NCI-H69 (cell line): Measurements from ENCODE around the gene PLIN1.

Experiments
- DNase-seq: peaks from one replicate; lab custom pipeline; 2025; lab: John Stamatoyannopoulos, UW

PLIN1 gene

DNA sequence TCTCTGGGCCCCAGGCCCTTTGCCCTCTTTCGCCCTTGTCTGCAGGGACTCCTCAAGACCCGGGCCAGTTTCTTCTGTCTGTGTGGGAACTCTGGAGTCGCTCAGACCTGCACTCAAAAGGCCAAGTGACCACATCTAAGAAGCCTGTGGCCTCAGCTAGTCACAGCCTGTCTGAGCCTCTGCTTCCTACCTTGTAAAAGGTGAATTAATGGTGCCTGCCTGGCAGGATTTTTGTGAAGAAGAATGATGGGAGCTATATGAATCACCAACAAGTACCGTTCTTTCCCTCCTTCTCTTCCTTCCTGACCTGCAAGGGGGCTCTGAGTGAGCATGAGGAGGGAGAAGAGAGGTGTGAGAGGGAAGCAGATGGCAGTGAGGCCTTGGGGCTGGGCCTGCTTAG, 7.5 kb downstream of the PLIN1 start:
- no peak for DNase-seq

DNA sequence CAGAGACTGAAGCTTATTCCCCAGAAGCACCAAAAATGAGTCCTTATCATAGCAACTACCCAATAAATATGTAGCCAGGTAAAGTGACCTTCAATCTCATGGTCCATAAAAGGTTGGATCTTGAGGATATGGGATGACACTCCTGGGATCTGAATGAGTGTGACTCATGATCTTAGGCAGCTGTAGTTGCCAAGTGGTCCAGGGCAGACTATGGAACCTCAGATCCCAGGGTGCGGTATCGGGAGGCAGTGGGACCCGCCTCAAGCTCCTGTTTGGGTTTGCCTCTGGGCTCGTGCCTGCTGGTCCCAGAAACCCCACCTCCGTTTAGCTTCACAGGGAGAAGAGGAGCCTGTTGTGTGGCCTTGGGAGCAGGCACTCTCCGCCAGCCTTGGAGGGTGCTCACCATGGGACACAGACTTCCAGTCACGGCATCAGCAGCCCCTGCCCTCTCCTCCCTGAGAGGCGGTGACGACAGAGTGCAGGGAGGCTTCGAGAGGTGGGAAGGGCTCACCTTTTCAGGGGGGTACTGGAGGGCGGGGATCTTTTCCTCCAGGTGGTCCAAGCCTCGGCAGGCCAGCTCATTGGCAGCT, 8.1 kb downstream of the PLIN1 start:
- DNase-seq = no peak

DNA sequence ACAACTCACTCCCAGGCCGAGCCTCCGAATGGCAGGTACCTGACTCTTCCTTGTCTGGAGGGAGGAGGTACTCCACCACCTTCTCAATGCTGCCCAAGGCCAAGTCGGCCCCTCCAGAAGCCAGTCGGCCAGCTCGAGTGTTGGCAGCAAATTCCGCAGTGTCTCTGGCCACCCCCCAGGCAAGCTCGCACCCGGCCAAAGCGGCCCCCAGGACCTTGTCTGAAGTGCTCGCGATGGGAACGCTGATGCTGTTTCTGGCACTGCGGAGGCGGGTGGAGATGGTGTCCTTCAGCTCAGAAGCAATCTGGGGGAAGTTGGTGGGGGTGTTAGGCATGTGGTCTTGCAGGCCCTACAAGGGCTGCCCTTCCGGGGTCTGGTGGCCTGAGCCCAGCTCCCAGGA, 9.2 kb downstream of the PLIN1 start:
- no peak for DNase-seq

DNA sequence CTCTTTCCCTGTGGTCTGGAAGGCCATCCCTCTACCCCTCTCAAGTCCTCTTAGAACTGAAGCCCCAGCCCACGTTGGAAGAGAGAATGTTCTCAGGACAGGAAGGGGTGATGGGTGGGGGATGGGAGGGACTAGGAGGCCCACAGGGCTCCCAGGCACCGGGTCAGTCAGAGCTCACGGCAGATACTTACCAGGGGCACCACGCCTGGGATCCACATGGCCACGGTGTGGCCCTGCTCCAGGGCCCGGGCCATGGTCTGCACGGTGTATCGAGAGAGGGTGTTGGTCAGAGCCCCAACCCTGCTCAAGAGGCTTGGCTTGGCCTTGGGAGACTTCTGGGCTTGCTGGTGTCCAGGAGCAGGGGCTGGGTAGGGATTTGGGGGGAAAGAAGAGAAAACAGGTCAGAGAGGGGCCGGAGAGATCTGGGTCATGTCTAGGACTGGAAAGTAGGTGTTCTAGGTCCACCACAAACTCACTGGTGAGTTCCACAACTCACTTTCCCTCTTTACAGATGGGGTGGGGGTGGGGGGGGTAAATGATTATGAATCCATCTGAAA, 9.8 kb downstream of the PLIN1 start:
- no peak for DNase-seq

DNA sequence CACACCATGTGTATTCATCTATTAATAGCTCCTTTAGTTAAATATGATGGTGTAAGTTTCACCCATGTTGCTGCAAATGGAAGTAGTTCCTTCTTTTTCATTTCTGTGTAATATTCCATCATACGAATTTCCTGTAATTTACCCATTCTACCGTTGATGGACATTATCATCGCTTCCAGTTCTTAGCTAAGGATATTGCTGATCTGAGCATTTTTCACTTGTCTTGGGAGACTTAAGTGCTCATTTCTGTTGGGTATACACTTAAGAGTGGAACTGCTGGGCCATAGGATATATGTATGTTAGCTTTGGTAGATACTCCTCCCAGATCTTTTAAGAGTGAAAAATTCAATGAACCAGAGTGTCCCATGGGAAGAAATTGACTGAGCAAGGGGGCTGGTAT, 11.0 kb downstream of the PLIN1 start:
- DNase-seq = no peak

DNA sequence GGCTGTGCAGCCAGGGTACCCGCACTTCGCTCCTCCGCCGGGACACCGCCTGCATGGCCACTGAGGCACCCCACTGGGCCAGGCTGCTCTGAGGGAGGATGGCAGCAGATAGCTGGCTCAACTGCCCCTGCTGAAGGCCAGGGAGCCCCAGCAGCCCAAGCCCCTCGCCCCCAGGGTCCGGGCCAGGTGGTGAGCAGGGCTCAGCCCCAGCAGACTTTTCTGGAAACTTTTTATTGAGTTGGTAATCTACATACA, 11.5 kb downstream of the PLIN1 start:
- DNase-seq = no peak

DNA sequence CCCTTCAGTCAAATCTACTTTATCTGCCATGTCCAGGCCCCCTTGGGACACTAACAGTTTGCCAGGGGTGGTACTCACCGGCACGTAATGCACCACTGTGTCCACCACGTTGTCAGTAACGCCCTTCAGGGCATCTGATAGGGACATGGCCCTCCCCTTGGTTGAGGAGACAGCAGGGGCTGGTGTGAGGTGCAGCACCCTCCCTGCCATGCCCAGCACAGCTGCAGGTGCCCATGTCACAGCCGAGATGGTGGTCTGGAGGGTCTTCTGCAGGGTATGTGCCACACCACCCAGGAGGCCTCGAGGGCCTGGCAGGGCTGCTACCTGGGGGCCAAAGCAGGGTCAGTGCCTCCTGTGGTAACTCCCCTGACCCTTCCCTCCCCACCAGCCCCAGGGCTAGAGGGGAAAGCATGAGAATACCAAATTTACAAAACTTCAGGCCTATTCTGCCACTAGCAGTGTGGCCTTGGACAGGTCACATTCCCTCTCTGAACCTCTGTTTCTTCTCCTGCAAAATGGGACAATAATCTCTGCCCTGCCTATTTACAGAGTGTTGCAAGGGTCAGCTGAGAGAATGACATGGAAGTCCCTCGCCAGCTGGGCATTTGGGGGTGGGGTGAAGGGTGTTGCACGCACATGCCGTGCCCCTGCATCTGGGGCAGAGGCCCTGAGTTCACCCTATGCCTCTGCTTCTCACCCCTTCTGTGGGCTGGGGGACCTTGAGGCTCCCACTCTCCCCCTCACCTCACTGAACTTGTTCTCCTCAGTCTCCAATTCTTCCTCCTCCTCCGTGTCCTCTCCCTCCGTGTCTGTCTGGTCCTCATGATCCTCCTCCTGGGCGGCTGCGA, 12.1 kb downstream of the PLIN1 start:
- no peak for DNase-seq

DNA sequence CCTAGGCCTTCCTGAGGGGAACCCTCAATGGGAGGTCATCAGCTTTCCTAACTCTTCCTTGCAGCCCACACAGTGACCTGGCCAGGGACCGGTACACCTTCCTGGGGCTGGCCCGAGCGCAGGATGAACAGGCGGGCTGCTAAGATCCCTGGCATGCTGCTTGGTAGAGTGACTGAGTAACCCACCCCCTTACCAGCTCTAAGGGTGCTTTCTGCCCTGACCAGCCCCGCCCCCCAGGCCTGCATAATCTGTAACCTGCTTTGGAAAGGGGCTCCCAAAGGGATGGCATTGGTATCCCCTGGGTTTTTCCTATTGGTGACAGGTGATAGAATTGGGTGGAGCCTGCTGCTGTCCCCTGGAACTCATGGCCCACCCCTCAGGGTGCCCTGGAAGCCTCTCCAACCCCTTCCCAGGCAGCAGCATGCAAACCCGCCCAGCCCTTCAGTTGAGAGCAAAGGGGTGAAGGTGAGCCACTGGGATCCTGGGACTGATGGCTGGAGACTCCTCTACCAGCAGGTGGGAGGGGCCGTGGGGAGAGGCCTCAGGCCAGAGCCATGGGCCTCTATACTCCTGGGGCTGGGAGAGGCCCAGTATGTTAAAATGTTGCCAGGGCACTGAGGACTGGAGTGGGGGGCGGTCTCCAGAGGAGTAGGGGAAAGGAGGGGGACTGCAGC, 12.8 kb downstream of the PLIN1 start:
- no peak for DNase-seq

DNA sequence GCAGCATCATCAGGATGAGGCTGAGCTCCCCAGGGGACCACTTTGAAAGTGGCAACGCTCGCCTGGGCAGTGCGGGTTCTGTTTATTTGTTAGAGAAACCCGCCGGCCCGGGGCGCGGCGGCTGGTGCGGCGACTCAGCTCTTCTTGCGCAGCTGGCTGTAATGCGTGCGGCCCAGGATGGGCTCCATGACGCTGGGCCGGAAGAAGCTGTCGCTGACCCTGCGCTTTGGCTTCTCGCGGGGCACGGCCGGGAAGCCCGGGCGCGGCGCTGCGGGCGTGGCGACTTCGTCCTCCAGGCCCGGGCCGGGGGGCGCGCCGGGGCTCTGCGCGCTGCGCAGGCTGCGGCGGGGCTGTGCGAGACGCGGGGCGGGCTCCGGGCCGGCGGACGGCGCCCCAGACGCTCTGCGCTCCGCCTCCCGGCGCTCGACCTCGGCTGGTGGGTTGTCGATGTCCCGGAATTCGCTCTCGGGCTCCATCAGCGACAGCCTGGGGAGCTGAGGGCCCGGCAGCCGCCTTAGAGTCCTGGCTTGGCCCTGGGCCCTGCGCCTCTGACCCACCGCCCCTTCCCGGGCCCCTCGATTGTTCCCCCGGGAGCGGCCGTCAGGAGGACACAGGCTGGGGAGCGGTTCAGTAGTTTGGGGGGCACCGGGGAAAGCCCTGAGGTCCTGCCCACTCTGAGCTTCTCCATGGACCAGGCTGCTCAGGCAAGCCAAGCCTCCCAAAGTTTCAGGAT, 13.6 kb downstream of the PLIN1 start:
- peak; percentile 47 for DNase-seq

DNA sequence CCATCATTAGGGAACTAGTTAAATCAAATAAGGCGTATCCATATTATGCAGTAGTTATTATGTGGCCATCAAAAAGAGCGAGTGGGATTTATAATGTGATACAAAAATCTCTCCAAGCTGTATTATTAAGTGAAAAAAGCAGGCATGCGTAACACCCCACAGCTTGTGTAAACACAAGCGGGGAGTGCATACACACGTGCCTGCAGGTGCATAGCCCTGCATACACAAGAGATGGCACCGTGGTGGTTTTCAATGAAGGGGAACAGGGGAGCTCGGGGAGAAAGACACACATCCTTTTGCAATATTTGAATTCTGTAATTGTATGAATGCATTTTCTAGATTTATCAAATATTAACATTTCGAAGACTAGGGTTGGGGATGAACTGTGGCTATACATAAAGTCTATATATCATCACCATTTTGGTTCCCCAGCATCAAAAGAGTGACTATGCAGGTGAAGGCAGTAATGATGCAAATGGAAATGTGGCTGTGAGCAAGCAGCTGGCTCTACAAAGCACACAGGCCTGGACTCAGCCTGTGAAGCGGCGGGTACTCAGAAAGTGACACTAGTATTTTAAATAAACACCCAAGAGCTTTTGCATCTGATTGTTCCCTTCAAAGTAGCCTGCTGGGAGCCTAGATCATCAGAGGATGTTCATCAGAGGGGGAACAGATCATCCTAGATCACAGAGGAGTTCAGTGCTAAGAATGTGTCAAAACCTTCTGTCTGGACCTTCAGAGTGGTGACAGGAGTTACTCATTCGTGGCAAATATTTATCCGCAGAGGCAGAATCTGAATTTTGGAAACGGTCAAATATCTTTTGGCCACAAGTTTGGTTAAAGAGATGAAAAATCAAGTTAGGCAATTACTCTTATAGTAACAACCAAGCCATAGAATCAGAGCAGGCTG, 14.5 kb downstream of the PLIN1 start:
- DNase-seq = peak; percentile 74

DNA sequence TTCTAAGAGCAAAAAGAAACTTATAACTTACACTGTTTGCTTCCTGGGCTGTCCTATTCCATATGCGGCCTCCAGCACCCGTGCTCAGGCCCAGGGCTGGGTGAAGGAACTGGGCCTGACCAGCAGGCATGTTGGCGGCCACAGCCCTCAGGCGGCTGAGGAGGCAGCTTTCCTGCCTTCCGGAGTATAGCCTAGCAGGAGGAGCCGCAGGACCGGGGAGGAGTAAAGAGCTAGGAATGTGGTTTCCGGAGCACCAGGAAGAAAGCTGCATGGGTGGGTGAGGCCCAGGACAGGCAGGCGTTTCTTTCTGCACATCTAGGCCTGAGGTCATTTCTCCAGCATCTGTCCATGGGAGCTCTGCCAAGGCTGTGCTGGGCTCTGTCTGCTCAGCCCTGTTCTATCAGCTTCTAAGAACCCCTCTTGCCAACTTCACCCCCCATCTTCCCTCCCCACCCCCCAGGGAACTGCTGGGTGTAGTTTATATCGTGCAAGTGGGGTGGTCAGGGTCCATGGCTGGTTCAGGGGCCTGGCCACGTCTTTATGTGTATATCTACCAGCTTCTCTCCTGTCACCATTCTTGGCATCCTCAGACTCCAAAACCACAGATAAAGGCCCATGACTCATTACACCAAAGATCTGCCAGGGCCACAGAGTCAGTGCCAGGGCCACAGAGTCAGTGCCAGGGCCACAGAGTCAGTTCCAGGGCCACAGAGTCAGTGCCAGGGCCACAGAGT, 16.1 kb downstream of the PLIN1 start:
- DNase-seq = no peak

DNA sequence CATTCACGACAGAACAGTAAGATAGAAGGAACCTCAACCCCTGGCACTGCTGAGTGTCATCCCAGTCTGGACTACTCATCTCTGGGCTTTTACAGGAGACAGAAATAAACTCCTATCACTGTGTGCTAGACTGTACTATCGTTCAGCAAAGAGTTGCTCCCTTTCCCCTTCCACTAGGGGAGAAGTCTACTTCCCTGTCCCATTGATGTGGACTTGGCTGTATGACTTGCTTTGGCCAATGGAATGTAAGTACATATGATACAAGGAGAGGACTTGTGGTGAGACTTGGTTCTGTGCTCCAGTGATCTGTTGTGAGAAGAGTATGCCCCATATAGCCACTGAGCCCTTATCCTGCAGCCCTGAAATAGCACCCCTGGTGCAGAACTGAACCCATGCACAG, 18.6 kb downstream of the PLIN1 start:
- no peak for DNase-seq

DNA sequence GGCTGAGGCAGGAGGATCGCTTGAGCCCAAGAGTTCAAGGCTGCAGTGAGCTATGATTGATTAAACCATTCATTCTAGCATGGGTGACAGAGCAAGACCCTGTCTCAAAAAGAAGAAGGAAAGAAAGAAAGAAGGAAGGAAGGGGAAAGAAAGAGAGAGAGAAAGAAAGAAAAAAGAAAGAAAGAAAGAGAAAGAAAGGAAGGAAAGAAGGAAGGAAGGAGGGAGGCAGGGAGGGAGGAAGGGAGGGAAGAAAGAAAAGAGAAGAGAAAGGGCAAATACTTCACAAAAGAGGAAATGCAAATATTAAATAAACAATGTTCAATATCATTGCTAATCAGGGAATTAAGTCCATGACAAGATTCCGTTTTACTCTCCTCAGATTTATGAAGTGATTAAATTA, 19.9 kb downstream of the PLIN1 start:
- no peak for DNase-seq

DNA sequence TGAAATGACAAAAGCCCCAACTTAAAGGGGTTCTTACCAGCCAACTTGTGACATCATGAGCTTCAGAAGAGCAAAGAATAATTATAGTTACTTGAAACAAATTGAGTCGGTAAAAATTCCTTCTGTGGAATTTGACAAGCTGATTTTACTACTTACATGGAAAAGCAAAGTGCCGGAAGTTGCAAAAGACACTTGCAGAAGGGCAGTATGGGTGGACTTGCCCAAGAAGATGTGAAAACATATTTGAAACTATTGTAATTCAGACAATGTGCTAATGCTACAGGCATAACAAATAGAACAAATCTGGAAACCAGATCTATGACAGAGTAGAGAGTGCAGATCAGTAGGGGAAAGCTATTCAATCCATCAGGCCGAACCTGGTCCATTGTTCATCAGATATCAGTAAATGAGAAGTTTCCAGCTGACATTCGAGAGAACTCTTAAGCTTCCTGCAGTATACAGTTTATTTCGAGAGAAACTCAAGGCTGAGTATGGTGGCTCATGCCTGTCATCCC, 21.4 kb downstream of the PLIN1 start:
- DNase-seq = no peak

DNA sequence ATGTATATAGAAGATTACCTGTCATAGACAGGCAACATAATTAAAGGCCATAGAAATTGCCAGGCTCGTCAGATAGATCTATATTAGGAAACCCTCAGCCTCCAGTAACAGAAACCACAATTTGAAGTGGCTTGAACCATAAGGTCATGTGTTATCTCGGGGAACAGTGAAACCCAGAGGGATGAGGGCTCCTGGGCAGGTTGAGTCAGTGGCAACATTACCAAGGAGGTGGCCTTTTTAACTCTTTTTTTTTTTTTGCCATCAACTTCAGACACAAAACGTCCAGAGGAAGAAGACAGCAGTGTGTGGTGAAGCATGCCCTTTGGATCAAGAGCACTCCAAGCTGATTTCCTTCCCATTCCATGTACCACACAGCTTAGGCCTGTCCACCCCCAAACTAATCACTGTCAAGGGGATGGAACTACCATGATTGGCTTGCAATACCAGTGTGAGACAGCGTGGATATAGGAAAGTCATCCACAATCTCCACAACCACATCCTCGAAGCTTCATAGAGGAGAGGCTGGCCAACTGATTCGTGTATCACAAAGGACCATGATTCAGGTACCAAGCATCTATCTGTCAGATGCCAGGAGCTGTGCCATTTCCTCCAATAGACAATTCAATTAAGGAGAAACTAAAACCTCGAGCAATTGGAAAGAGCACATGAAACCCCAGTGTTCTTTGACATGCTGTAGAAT, 22.9 kb downstream of the PLIN1 start:
- DNase-seq = no peak

DNA sequence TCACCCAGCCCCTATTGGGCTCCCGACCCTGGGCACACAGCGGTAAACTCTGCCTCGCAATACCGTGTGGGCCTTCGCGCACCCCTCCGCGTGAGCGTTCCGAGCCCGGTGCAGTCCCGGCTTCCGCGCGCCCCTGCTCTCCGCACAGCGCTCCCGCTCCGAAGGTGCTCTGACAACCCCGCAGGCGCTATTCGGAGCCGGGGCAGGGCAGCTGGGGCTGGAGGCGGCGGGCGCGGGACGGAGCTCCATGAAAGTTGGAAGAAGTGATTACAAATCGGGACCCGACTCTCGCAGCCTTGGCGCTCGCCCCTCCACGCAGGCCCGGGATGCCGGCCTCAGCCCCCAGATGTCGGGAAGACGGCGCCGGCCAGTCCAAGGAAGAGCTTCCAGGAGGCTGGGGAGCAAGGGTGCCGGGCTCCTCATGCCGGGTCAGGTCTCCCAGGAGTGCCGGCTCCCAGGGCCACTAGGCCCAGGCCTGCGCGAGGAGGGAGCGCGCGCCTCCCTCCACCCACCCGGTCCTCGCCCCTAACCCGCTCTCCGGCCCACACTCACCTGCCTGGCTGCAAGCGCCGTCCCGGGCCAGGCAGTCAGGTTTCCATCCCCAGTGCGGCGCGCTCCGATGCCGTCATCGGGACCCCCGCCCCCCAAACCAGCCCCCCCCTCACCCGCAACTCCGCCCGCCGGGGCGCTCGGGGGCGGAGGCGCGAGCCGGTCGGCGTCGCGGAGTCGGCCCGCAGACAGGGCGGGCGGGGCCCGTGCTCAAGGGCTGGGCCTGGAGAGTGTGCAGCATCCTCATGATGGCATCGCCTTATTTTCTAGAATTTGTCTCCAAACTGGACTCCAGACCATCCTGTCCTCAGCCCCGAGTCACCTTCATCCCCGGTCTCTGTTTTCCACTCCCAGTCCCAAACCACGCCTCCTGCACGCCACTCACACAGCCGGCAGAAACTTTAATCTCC, 24.0 kb downstream of the PLIN1 start, which contains the start of gene KIF7:
TSS of gene KIF7 (minus strand) at position 621 of the 959 bp plus-strand sequence. CDS start 2,537 bp downstream, outside the sequence.
- DNase-seq = peak; percentile 35

DNA sequence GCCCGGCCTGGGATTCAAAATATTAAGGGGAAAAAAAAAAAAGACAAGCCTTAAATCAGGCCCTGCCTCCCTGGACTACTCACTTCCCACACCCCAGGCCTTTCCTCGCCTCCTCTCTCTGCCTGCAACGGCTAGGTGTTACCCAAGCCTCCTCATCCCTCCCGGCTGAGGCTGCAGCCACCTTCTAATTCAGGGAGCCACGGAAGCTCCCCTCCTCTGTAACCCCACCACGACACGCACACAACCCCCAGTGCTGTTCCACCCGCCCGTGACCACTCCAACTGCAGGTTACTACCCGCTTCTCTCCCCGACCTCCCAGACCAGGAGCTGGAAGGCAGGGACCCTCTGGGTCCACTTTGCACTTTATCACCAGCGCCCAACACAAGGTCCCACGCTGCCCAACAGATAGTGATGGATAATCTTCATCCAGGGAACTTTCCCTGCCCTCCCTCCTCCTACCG, 24.8 kb downstream of the PLIN1 start:
- no peak for DNase-seq

DNA sequence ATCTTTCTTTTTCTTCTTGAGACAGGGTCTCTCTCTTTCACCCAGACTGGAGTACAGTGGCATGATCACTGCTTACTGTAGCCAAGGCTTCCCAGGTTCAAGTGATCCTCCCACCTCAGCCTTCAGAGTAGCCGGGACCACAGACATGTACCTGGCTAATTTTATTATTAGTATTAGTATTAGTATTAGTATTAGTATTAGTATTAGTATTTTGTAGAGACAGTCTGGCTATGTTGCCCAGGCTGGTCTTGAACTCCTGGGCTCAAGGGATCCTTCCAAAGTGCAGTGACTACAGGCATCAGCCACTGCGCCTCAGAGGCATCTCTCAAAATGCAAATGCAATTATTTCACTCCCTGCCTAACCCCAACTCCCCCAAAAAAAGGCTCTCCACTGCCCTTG, 25.6 kb downstream of the PLIN1 start:
- DNase-seq = no peak
